ENCODE results near the gene RFPL4A. TPM values are rescaled to one million over a fixed set of nuclear protein-coding genes. Genes with fewer than 3 reads are reported as not detected.
"Not testable (repeated sequence)": the region's sequence is repeated elsewhere in the genome, so short reads cannot be mapped to it uniquely, and the experiment has no call there.

The RFPL4A gene
- total and polyA plus RNA-seq, 2 donors (not counting 1 experiment from before 2014, with no cell fraction given) = not detected

DNA sequence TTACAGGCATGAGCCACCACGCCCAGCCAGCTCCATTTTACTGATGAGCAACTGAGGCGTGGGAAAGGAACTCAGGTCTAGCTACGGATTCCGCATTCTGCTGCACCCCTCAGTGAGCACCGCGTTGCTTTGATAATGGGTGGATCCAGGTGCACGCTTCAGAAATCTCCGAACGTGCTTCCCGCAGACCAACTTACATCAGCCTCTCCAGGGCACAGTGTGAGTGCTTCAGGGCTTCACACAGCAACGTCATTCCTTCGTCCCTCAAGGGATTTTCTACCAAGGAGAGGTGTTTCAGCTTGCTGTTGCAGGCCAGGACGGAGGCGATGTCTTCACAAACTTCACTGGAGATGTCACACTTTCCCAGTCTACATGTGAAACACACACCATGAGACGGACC is 42.4 kb upstream of the RFPL4A start:
- no peak overlapping the region for H3K4me3 ChIP-seq (replicated peaks in 1 of 4; ENCODE audit: control extremely low read depth in 1 of 4, insufficient read depth in 1 of 4, low read depth in 3 of 4, low read length in 4 of 4)
- H3K9me3 ChIP-seq (ENCODE audit: control insufficient read depth, insufficient read depth, low read depth, low read length) = no peaks in the 10 kb centered on the region
- no peak overlapping the region for H3K9ac ChIP-seq (ENCODE audit: insufficient read depth, low read length)
- no peak overlapping the region for H3K4me2 ChIP-seq (ENCODE audit: extremely low read depth, insufficient read depth, low read length)
- no peak overlapping the region for H2AFZ ChIP-seq (ENCODE audit: low read length)
- TF ChIP-seq, protein P1, sequence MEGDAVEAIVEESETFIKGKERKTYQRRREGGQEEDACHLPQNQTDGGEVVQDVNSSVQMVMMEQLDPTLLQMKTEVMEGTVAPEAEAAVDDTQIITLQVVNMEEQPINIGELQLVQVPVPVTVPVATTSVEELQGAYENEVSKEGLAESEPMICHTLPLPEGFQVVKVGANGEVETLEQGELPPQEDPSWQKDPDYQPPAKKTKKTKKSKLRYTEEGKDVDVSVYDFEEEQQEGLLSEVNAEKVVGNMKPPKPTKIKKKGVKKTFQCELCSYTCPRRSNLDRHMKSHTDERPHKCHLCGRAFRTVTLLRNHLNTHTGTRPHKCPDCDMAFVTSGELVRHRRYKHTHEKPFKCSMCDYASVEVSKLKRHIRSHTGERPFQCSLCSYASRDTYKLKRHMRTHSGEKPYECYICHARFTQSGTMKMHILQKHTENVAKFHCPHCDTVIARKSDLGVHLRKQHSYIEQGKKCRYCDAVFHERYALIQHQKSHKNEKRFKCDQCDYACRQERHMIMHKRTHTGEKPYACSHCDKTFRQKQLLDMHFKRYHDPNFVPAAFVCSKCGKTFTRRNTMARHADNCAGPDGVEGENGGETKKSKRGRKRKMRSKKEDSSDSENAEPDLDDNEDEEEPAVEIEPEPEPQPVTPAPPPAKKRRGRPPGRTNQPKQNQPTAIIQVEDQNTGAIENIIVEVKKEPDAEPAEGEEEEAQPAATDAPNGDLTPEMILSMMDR (conservative IDR thresholded peaks at IDR 0.05 in 1 of 2, IDR thresholded peaks at IDR 0.05 in 1 of 2; ENCODE audit: low read depth in 1 of 2, low read length in 2 of 2) = no peak
- no peak for TF ChIP-seq EZH2 (IDR thresholded peaks at IDR 0.05; ENCODE audit: low read length, missing control alignments)
- no peaks in the 10 kb centered on the region for H3K4me1 ChIP-seq (ENCODE audit: control insufficient read depth, extremely low read depth, insufficient read depth, low read length)
- no peaks in the 10 kb centered on the region for H3K36me3 ChIP-seq (ENCODE audit: control insufficient read depth, insufficient read depth, low read length)
- H3K27me3 ChIP-seq (ENCODE audit: control insufficient read depth, insufficient read depth, low read length) = no peaks in the 10 kb centered on the region
- no peaks in the 10 kb centered on the region for H3K79me2 ChIP-seq (ENCODE audit: control insufficient read depth, insufficient read depth, low read length)
- H3K27ac ChIP-seq (ENCODE audit: insufficient read depth, low read length) = no peak overlapping the region
- no peak for DNase-seq (ENCODE audit: low read depth in 2 of 2)
- H4K20me1 ChIP-seq (ENCODE audit: control insufficient read depth, extremely low read depth, insufficient read depth, low read length) = no peaks in the 10 kb centered on the region

DNA sequence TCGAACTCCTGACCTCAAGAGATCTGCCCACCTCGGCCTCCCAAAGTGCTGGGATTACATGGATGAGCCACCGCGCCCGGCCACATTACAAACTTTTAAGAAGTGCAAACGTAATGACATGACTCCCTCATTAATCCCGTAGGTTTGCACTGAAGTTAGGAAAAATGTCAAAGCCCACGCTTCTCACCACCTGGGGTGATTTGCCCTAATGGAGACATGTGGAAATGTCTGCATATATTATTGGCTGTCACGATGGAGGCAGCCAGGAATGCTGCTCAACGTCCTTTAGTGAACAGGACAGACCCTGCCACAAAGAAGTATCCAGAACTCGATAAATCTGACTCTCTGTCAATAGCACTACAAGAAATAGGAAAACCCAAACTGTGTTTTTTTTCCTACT is 41.6 kb upstream of the RFPL4A start:
- DNase-seq (ENCODE audit: low read depth in 2 of 2) = no peak
- Histone ChIP-seq H3K27me3 (ENCODE audit: control insufficient read depth, insufficient read depth, low read length) (no peaks in the 10 kb centered on the region), H3K79me2 (ENCODE audit: control insufficient read depth, insufficient read depth, low read length) (no peaks in the 10 kb centered on the region), H3K9ac (ENCODE audit: insufficient read depth, low read length) (no peak overlapping the region), H3K9me3 (ENCODE audit: control insufficient read depth, insufficient read depth, low read depth, low read length) (no peaks in the 10 kb centered on the region), H3K27ac (ENCODE audit: insufficient read depth, low read length) (no peak overlapping the region), H3K4me3 (replicated peaks in 1 of 4; ENCODE audit: control extremely low read depth in 1 of 4, insufficient read depth in 1 of 4, low read depth in 3 of 4, low read length in 4 of 4) (no peak overlapping the region), H3K36me3 (ENCODE audit: control insufficient read depth, insufficient read depth, low read length) (no peaks in the 10 kb centered on the region), H4K20me1 (ENCODE audit: control insufficient read depth, extremely low read depth, insufficient read depth, low read length) (no peaks in the 10 kb centered on the region), H2AFZ (ENCODE audit: low read length) (no peak overlapping the region), H3K4me1 (ENCODE audit: control insufficient read depth, extremely low read depth, insufficient read depth, low read length) (no peaks in the 10 kb centered on the region), H3K4me2 (ENCODE audit: extremely low read depth, insufficient read depth, low read length) (no peak overlapping the region)
- TF ChIP-seq, protein P1 (conservative IDR thresholded peaks at IDR 0.05 in 1 of 2, IDR thresholded peaks at IDR 0.05 in 1 of 2; ENCODE audit: low read depth in 1 of 2, low read length in 2 of 2) = no peak
- no peak for TF ChIP-seq EZH2 (IDR thresholded peaks at IDR 0.05; ENCODE audit: low read length, missing control alignments)

DNA sequence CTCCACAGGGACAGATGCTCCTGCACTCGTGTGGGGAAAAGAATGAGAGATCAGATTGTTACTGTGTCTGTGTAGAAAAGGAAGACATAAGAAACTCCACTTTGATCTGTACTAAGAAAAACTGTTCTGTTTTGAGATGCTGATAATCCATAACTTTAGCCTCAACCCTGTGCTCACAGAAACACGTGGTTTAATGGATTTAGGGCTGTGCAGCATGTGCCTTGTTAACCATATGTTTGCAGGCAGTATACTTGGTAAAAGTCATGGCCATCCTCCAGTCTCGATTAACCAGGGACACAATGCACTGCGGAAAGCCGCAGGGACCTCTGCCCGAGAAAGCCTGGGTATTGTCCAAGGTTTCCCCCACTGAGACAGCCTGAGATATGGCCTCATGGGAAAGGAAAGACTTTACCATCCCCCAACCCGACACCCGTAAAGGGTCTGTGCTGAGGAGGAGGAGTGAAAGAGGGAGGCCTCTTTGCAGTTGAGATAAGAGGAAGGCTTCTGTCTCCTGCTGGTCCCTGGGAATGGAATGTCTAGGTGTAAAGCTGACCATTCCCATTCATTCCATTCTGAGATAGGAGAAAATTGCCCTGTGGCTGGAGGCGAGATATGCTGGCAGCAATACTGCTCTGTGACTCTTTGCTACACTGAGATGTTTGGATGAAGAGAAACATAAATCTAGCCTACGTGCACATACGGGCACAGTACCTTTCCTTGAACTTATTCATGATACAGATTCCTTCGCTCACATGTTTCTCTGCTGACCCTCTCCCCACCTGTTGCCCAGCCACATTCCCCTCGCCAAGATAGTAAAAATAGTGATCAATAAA is 40.8 kb upstream of the RFPL4A start:
- H3K4me2 ChIP-seq (ENCODE audit: extremely low read depth, insufficient read depth, low read length); H2AFZ ChIP-seq (ENCODE audit: low read length); H3K36me3 ChIP-seq (ENCODE audit: control insufficient read depth, insufficient read depth, low read length); H3K4me1 ChIP-seq (ENCODE audit: control insufficient read depth, extremely low read depth, insufficient read depth, low read length); H4K20me1 ChIP-seq (ENCODE audit: control insufficient read depth, extremely low read depth, insufficient read depth, low read length); H3K79me2 ChIP-seq (ENCODE audit: control insufficient read depth, insufficient read depth, low read length); H3K9ac ChIP-seq (ENCODE audit: insufficient read depth, low read length); H3K4me3 ChIP-seq (replicated peaks in 1 of 4; ENCODE audit: control extremely low read depth in 1 of 4, insufficient read depth in 1 of 4, low read depth in 3 of 4, low read length in 4 of 4); H3K27me3 ChIP-seq (ENCODE audit: control insufficient read depth, insufficient read depth, low read length); H3K27ac ChIP-seq (ENCODE audit: insufficient read depth, low read length); DNase-seq (ENCODE audit: low read depth in 2 of 2); H3K9me3 ChIP-seq (ENCODE audit: control insufficient read depth, insufficient read depth, low read depth, low read length): not testable (repeated sequence)
